Nephron (organoid): ENCODE results near the gene SLIT1.

Source experiments
- H3K27ac Mint-ChIP-seq, 3 experiments: 2 replicates each; pipeline ENCODE4 v1.8.0; 2020; ENCODE audit warnings: mixed read lengths in 3 of 3, mild to moderate bottlenecking in 2 of 3, moderate library complexity in 1 of 3
- H3K27me3 Mint-ChIP-seq: 2 replicates; pipeline ENCODE4 v1.8.0; 2021; ENCODE audit warnings: low read depth, mild to moderate bottlenecking, moderate library complexity, mixed read lengths
- H3K36me3 Mint-ChIP-seq: 2 replicates; pipeline ENCODE4 v1.8.0; 2020; ENCODE audit warnings: low read depth, mixed read lengths
- H3K4me1 Mint-ChIP-seq: 2 replicates; pipeline ENCODE4 v1.8.0; 2020; ENCODE audit warnings: mixed read lengths
- H3K4me3 Mint-ChIP-seq, 3 experiments: 2 replicates each; pipeline ENCODE4 v1.8.0; 2020; ENCODE audit warnings: mild to moderate bottlenecking in 3 of 3, mixed read lengths in 3 of 3, moderate library complexity in 2 of 3
- H3K9me3 Mint-ChIP-seq: 2 replicates; pipeline ENCODE4 v1.8.0; 2020; ENCODE audit warnings: mixed read lengths
- CTCF ChIP-seq, 3 experiments: fragments of 200-600 bp; sonication (generic); IDR thresholded peaks; one replicate each; pipeline ENCODE4 v1.5.0; 2021; ENCODE audit warnings: antibody characterized with exemption in 3 of 3; ENCODE audit not compliant: unreplicated experiment in 3 of 3

Gene SLIT1

GRCh38 chr10:97199152-97199551 lies 13.4 kb upstream of the SLIT1 start:
- H3K36me3 Mint-ChIP-seq, result no peaks in the 10 kb centered on the region
- no peak overlapping the region for H3K27ac Mint-ChIP-seq
- no peak for TF ChIP-seq CTCF (IDR thresholded peaks at IDR 0.05; ENCODE audit: unreplicated experiment in 3 of 3)
- no peaks in the 10 kb centered on the region for H3K4me1 Mint-ChIP-seq
- H3K4me3 Mint-ChIP-seq, result no peak overlapping the region
- no peaks in the 10 kb centered on the region for H3K9me3 Mint-ChIP-seq
- peaks cover 47% of the 10 kb centered on the region for H3K27me3 Mint-ChIP-seq

- Mint-ChIP-seq H3K36me3 (no peaks in the 10 kb centered on the region), H3K27me3 (peaks cover 55% of the 10 kb centered on the region), H3K9me3 (no peaks in the 10 kb centered on the region), H3K27ac (no peak overlapping the region), H3K4me3 (peak overlapping the region; percentile 55 to 75 (median 69)), H3K4me1 (no peaks in the 10 kb centered on the region)
- TF ChIP-seq CTCF (IDR thresholded peaks at IDR 0.05; ENCODE audit: unreplicated experiment in 3 of 3), result no peak
Measured at GRCh38 chr10:97197030-97197500, 11.3 kb upstream of the SLIT1 start.

GRCh38 chr10:97196223-97197029 lies 10.7 kb upstream of the SLIT1 start:
- Mint-ChIP-seq H3K4me3 (peak overlapping the region; percentile 73 to 79 (median 74)), H3K36me3 (no peaks in the 10 kb centered on the region), H3K27me3 (peaks cover 56% of the 10 kb centered on the region), H3K27ac (no peak overlapping the region), H3K9me3 (no peaks in the 10 kb centered on the region), H3K4me1 (no peaks in the 10 kb centered on the region)
- TF ChIP-seq CTCF (IDR thresholded peaks at IDR 0.05; ENCODE audit: unreplicated experiment in 3 of 3), result peak; percentile 65 to 68 (median 66)

GRCh38 chr10:97195706-97196222 lies 10.0 kb upstream of the SLIT1 start:
- TF ChIP-seq CTCF (IDR thresholded peaks at IDR 0.05; ENCODE audit: unreplicated experiment in 3 of 3), result no peak

DNA sequence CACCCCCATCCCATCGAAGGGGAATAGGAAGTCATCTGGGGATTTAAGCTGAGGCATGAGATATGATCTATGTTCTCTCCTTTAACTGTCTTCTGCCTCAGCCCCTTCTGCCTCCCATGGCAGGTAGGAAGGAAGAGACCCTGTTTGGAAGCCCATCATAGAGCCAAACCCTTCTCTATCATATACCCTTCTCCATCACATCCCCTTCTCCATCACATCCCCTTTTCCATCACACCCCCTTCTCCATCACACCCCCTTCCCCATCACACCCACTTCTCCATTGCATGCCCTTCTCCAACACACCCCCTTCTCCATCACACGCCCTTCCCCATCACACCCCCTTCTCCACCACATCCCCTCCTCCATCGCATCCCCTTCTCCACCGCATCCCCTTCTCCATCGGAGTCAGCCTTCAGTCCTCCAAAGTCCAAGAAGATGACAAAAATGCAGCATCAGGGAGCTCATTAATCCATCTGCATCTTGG lies 7.2 kb upstream of the SLIT1 start:
- Mint-ChIP-seq H3K27ac (no peak overlapping the region), H3K4me1 (no peaks in the 10 kb centered on the region), H3K27me3 (peaks cover 56% of the 10 kb centered on the region), H3K4me3 (no peak overlapping the region), H3K36me3 (no peaks in the 10 kb centered on the region), H3K9me3 (no peaks in the 10 kb centered on the region)
- TF ChIP-seq CTCF (IDR thresholded peaks at IDR 0.05; ENCODE audit: unreplicated experiment in 3 of 3), result no peak

More at GRCh38 chr10:97195706-97196222, 10.0 kb upstream of the SLIT1 start:
- Mint-ChIP-seq H3K36me3 (no peaks in the 10 kb centered on the region), H3K27ac (no peak overlapping the region), H3K27me3 (peaks cover 58% of the 10 kb centered on the region), H3K4me1 (no peaks in the 10 kb centered on the region), H3K9me3 (no peaks in the 10 kb centered on the region), H3K4me3 (peak overlapping the region; percentile 78 to 80 (median 79))
